Mesodermal cell (in vitro differentiated cells): ENCODE results near the gene LRRC46.

Source experiments
- H3K27ac ChIP-seq: 2 replicates; pipeline ENCODE4 v1.7.0; 2013; ENCODE audit warnings: mild to moderate bottlenecking, low read depth, low read length, moderate library complexity; ENCODE audit not compliant: severe bottlenecking
- H3K36me3 ChIP-seq: 2 replicates; pipeline ENCODE4 v1.7.1; 2013; ENCODE audit warnings: mild to moderate bottlenecking, low read length, moderate library complexity; ENCODE audit not compliant: control insufficient read depth, insufficient read depth
- H3K4me1 ChIP-seq: one replicate; pipeline ENCODE4 v1.7.1; 2013; ENCODE audit warnings: mild to moderate bottlenecking, low read length; ENCODE audit not compliant: insufficient read depth, control insufficient read depth, poor library complexity, severe bottlenecking
- H3K4me3 ChIP-seq: 2 replicates; pipeline ENCODE4 v1.7.0; 2013; ENCODE audit warnings: low read length, control low read depth, mild to moderate bottlenecking; ENCODE audit not compliant: insufficient read depth, poor library complexity, severe bottlenecking; ENCODE audit errors: extremely low read depth
- H3K9me3 ChIP-seq: 2 replicates; pipeline ENCODE4 v1.7.1; 2013; ENCODE audit warnings: mild to moderate bottlenecking, low read length, moderate library complexity; ENCODE audit not compliant: control insufficient read depth
- WGBS, 2 experiments: methylation state at CpG; one replicate each; pipeline ENCODE4 v1.1.5; 2013; ENCODE audit warnings: missing lambda C conversion rate in 2 of 2; ENCODE audit not compliant: insufficient coverage in 2 of 2; 5-methylcytosine and 5-hydroxymethylcytosine counted together

The LRRC46 gene

DNA sequence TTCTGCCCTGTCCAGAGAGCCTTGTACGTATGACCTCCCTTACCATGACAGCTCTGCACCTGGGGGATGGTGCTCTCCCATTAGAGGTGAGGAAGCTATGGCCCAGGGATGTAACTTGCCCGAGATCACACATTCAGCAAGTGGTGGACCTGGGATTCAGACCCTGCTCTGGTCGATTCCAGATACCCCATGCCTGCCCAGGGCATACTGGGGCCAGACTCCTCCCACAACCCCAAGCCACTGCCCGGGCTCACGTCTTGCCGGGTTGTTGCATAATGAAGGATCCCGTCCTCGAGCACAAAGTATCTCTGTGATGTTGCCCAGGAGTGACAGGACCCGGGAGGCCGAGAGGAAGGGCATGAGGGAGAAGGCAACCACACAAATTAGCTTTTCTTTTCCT, 12.0 kb upstream of the LRRC46 start:
- no peaks in the 10 kb centered on the region for H3K9me3 ChIP-seq
- peaks cover 49% of the 10 kb centered on the region for H3K36me3 ChIP-seq
- H3K4me1 ChIP-seq, result peaks cover 9% of the 10 kb centered on the region
- 90 to 95% methylated on average over 7 to 10 of the region's 10 CpGs for WGBS, 2 experiments
- H3K27ac ChIP-seq, result no peak overlapping the region
- H3K4me3 ChIP-seq, result no peak overlapping the region

DNA sequence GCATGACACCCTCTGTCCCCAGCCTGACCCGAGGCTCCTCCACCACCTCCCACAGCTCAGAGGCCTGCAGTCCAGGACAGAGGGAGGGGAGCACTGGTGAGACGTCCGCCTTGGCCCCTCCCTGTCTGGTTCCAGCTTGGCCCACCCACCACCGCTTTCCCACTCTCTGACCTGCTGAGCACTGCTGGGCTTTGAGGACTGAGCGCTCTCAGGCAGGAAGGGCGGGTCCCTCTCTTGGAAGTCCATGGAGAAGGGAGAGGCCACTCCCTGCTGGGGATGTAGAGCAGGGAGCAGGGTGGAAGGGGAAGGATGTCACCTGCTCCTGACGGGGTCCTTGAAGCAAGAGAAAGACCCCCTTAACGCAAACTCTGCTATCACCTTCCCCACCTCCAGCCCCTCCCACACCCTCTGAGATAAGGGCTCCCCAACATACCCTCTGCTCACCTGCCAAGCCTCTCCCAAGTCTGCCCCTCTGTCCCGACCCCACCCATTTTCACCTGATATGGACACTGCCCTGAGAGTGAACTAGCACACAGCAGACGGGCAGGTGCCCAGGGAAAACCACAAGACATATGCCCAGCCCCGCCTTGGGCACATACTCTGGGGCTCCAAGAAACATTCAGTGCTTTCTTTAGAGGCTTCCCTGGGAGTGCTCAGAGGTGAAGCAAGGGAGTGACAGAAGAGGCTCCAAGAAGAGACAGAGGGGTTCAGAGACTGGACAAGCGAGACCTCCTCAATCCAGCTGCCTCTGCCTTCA, 11.3 kb upstream of the LRRC46 start:
- H3K4me3 ChIP-seq, result peak overlapping the region; percentile 70

DNA sequence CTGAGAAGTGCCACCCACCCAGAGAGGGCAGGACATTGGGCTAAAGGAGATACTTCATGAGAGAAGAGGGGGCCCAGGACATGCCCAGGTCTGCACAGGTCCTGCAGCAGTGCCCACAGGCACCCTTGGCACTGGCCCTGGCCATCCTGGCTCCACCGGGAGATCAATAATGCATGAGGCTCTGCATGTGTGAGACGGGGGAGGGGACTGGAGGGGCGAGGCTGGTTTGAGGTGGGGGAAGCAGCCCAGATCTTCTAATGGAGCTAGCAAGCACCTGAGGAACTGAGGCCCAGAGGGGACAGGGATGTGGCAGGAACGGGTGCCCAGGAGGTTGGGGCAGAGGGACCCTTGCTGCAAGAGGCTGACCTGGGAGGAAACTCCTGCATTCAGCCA, 10.4 kb upstream of the LRRC46 start:
- peaks cover 9% of the 10 kb centered on the region for H3K4me1 ChIP-seq
- WGBS, 2 experiments, result 0 to 22% methylated on average over 2 to 3 of the region's 4 CpGs
- H3K36me3 ChIP-seq, result peaks cover 45% of the 10 kb centered on the region

More for the DNA sequence above, 11.3 kb upstream of the LRRC46 start:
- H3K4me1 ChIP-seq, result peaks cover 9% of the 10 kb centered on the region
- no peak overlapping the region for H3K27ac ChIP-seq
- H3K36me3 ChIP-seq, result peaks cover 45% of the 10 kb centered on the region
- no peaks in the 10 kb centered on the region for H3K9me3 ChIP-seq
- WGBS, 2 experiments, result 80 to 83% methylated on average over 5 to 7 of the region's 12 CpGs

DNA sequence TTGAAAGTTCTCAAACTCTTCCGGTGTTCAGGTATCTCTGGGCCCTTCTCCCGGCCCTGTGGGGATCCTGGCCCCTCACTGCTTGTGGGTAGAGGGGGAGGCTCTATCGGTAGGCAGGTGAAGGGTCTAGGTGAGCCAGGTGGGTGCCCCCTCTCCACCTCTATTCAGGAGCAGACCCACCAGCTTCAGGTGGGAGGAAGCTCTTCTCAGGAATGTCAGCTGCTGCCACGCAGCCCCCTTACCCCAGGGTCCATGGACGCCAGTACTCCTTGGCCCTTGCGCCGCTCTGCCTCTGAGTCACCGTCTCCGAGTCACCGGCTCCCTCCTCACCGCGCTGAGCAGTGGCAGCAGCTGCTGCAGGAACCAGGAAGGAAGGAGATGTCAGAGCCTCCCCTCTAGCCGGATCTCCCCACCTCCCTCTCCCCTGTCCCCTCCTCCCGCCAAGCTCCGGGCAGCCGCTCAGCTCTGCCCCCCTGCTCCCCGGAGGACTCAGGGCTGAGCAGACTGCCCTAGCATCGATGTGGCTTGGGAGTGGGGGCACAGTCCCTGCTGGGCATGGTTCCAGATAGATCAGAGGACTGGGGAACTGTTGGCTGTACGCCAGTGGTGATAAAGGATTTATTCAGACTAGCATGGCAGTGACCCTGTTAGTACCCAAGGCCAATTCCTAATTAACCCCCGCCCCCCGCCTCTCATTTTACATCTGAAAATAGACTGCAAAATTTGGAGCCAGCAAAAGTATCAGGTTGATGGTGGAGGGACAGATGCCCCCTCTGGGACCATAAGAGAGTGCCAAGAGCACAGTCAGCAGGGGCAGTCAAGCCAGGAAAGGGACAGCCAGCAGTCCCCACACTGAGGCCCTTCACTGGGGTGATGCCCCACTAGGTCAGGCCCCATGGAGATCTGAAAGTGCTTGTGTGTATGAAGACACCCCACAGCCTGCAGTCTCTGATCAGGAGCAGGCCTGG, 9.8 kb upstream of the LRRC46 start, which contains the start of gene OSBPL7:
Gene OSBPL7, minus strand, starts transcription at position 371 of the 968 bp plus-strand sequence. CDS start 1,516 bp downstream, outside the sequence.
- H3K4me1 ChIP-seq, result peaks cover 9% of the 10 kb centered on the region
- H3K9me3 ChIP-seq, result no peaks in the 10 kb centered on the region
- 3 to 13% methylated on average over 11 to 16 of the region's 21 CpGs for WGBS, 2 experiments
- peaks cover 45% of the 10 kb centered on the region for H3K36me3 ChIP-seq
- peak within 1 kb of the TSS; percentile 70 for H3K4me3 ChIP-seq
- H3K27ac ChIP-seq, result peak within 1 kb of the TSS; percentile 13

More for the DNA sequence above, 10.4 kb upstream of the LRRC46 start:
- peak overlapping the region; percentile 13 for H3K27ac ChIP-seq
- H3K9me3 ChIP-seq, result no peaks in the 10 kb centered on the region
- H3K4me3 ChIP-seq, result peak overlapping the region; percentile 70

DNA sequence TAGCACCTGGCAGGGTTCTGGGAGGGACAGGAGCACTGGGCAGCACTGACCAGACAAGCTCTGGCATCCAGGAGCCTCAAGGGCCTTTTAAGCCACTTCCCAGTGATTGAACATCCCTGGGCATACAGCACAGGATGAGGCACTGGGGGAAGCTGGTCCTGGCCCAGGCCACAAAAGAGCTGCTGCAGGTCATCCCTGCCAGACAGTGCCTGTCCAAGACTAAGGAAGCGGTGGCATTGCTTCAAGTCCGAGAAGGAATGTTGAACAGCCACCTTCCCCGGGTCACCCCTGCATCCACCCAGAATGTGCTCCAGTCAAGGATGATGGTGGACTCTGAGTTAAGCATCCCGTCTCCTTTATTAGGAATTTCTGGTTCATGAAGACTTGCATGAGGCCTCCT, 8.7 kb upstream of the LRRC46 start:
- WGBS, 2 experiments, result 88 to 100% methylated on average over 4 of the region's 4 CpGs
- H3K27ac ChIP-seq, result no peak overlapping the region
- H3K9me3 ChIP-seq, result no peaks in the 10 kb centered on the region
- H3K36me3 ChIP-seq, result peaks cover 47% of the 10 kb centered on the region
- no peak overlapping the region for H3K4me3 ChIP-seq
- peaks cover 9% of the 10 kb centered on the region for H3K4me1 ChIP-seq

DNA sequence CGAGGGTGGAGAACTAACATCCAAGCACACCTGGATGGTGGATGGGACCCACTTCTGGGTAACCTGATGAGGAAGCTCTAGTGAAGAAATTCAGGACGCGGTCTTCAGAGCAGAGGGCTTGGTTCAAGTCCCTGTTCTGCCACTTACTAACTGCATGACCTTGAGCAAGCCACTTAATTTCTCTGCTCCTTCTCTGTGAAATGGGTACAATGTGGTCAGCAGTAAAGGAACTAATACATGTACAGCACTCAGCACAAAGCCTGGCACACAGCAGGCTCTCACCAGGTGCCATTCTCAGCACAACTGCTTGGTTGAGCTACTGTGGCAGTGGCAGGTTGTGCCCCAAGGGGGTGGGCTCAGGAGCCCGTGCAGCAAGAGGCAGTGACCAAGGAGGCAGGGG, 8.0 kb upstream of the LRRC46 start:
- peaks cover 47% of the 10 kb centered on the region for H3K36me3 ChIP-seq
- H3K27ac ChIP-seq, result no peak overlapping the region
- no peaks in the 10 kb centered on the region for H3K9me3 ChIP-seq
- peaks cover 9% of the 10 kb centered on the region for H3K4me1 ChIP-seq
- no peak overlapping the region for H3K4me3 ChIP-seq
- WGBS, 2 experiments, result 88 to 96% methylated on average over 4 of the region's 4 CpGs

DNA sequence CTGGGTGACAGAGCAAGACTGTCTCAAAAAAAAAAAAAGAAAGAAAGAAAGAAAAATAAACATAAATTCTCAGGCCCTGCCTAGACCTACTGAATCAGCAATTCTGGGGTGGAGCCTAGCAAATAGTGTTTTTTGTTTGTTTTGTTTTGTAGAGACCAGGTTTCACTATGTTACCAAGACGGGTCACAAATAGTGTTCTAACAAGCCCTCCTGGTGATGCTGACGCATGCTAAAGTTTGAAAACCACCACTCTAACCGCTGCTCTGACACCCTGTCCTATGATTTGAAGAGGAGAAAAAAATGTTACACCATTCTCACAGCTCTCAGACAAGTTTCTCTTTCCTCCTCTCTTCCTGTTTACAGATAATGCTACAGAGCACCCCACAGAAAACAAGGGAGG, 1.6 kb upstream of the LRRC46 start:
- 80% methylated on average over 1 of the region's 3 CpGs; no CpG with 5 or more reads in 1 of the 2 experiments for WGBS, 2 experiments
- H3K4me3 ChIP-seq, result no peak overlapping the region
- H3K9me3 ChIP-seq, result no peaks in the 10 kb centered on the region
- peaks cover 12% of the 10 kb centered on the region for H3K4me1 ChIP-seq
- peaks cover 40% of the 10 kb centered on the region for H3K36me3 ChIP-seq
- no peak overlapping the region for H3K27ac ChIP-seq

DNA sequence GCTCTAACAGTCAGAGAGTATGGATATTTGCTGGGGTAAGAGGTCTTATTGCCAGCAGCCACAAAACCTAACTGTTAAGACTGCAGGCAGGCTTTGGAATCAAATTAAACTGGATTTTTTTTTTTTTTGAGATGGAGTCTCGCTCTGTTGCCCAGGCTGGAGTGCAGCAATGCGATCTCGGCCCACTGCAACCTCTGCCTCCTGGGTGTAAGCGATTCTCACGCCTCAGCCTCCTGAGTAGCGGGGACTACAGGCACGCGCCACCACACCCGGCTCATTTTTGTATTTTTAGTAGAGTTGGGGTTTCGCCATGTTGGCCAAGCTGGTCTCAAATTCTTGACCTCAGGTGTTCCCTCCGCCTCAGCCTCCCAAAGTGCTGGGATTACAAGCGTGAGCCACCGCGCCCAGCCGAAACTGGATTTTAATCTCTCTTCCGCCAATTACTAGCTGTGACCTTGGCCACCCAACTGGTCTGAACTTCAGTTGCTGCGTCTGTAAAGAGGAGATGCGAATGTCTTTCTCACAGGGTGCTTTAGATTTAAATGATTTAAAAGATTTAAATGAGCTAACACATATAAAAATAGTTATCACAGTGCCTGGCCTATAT, 971 bp upstream of the LRRC46 start:
- Histone ChIP-seq H3K4me3 (peak overlapping the region; percentile 65), H3K9me3 (no peaks in the 10 kb centered on the region), H3K4me1 (peaks cover 12% of the 10 kb centered on the region), H3K36me3 (peaks cover 38% of the 10 kb centered on the region), H3K27ac (no peak overlapping the region)
- 91 to 92% methylated on average over 13 to 16 of the region's 18 CpGs for WGBS, 2 experiments

DNA sequence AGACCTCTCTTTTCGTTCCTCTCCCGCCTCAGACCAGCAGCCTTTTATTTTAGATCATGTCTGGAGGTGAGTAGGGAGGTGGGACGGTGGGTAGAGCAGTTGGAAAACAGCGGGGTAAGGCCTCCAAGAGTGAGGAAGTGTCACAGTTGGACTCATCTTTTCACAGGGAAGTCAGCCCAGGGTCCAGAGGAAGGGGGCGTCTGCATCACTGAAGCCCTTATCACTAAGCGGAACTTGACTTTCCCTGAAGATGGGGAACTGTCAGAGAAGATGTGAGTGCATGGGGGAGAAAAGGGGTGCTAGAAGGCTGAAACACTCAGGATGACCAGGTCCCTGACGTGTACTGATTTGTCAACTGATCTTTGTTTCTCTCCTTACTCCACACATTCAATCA, 461 bp downstream of the LRRC46 start:
- peak overlapping the region; percentile 65 for H3K4me3 ChIP-seq
- 33 to 45% methylated on average over 3 of the region's 7 CpGs for WGBS, 2 experiments
- no peaks in the 10 kb centered on the region for H3K9me3 ChIP-seq
- peak overlapping the region; percentile 39 for H3K27ac ChIP-seq
- H3K4me1 ChIP-seq, result peaks cover 12% of the 10 kb centered on the region
- H3K36me3 ChIP-seq, result peaks cover 33% of the 10 kb centered on the region

DNA sequence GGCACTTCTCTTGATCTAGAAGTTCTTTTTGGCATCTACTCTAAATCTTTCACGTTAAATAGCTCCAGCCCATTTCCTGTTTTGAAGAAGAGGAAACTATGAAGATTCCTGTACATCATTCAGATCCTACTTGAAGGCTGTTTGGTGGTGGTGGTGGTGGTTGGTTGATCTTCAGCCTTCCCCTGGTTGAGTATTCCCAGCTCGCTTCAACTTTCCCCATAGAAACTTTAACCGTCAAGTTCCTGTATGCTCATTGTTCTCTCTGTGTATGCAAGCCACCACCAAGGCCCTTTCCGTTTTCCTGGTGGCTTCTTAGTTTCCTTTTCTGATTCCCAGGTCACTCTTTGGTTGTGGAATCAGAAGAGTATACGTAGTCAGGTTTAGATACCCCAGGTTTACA, 3.3 kb downstream of the LRRC46 start:
- Histone ChIP-seq H3K4me3 (no peak overlapping the region), H3K27ac (no peak overlapping the region), H3K4me1 (peaks cover 15% of the 10 kb centered on the region), H3K9me3 (no peaks in the 10 kb centered on the region), H3K36me3 (peaks cover 34% of the 10 kb centered on the region)
- WGBS, 2 experiments, result 90% methylated on average over 1 of the region's 5 CpGs; no CpG with 5 or more reads in 1 of the 2 experiments
